Erythroblast (primary cell): ENCODE results near the gene RYR2.

ENCODE experiments used
- GATA1 ChIP-seq: IDR thresholded peaks from 2 replicates; pipeline ENCODE4 v1.6.1; 2011; ENCODE audit warnings: low read depth, mild to moderate bottlenecking, control low read depth, low read length, moderate library complexity
- POLR2A ChIP-seq: IDR thresholded peaks from 2 replicates; pipeline ENCODE4 v1.6.1; 2011; ENCODE audit warnings: mild to moderate bottlenecking, low read length

DNA sequence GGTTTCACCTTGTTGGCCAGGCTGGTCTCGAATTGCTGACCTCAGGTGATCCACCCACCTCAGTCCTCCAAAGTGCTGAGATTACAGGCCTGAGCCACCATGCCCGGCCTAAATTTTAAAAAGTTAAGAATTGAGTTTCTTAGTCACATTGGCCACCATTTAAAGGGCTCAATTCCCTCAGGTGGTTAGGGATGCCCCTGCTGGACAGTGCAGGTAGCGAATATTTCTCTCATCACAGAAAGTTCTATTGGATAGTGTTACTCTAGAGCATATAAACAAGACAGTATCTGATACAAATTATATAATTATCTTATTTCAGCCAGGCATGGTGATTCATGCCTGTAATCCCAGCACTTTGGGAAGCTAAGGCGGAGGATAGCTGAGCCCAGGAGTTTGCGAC is 528.5 kb downstream of the RYR2 start:
- TF ChIP-seq POLR2A (no peak), GATA1 (no peak)
